H1 (cell line): ENCODE data around the gene CD7. TPM values are rescaled to one million over a fixed set of nuclear protein-coding genes. Genes with fewer than 3 reads are reported as not detected.

Experiments used
- BCL11A ChIP-seq, 2 experiments: IDR thresholded peaks; one replicate each; pipeline ENCODE4 v1.6.1; 2011; ENCODE audit warnings: low read depth in 2 of 2, low read length in 2 of 2, mild to moderate bottlenecking in 2 of 2
- CEBPB ChIP-seq: IDR thresholded peaks from 2 replicates; pipeline ENCODE4 v1.6.1; 2012; ENCODE audit warnings: low read depth, low read length
- KDM4A ChIP-seq: IDR thresholded peaks from one replicate; pipeline ENCODE4 v1.7.1; 2012; ENCODE audit warnings: low read depth, mild to moderate bottlenecking, moderate library complexity, low read length, inconsistent platforms; ENCODE audit not compliant: severe bottlenecking
- SAP30 ChIP-seq: fragments of 300-600 bp; sonication (generic); IDR thresholded peaks from 2 replicates; pipeline ENCODE4 v1.7.1; 2012; ENCODE audit warnings: low read length, moderate library complexity, mild to moderate bottlenecking, inconsistent platforms; ENCODE audit not compliant: insufficient read depth, insufficient replicate concordance
- SP1 ChIP-seq: IDR thresholded peaks from 2 replicates; pipeline ENCODE4 v1.6.1; 2011; ENCODE audit warnings: low read depth, low read length
- TAF7 ChIP-seq: optimal IDR thresholded peaks from 2 replicates; pipeline ENCODE3; 2011; ENCODE audit warnings: low read depth, mild to moderate bottlenecking, inconsistent platforms, low read length, moderate library complexity, borderline replicate concordance
- polyA plus RNA-seq, 7 experiments: library from polyadenylated mRNA; depleted of rRNA in 3 of 7; stranded (reverse) in 5 of 7; unstranded in 2 of 7; fragments of >200 nt in 5 of 7; fragments of 200-250 nt in 2 of 7; gene quantifications; 1 replicate in 5 of 7; 2 replicates in 1 of 7; 4 replicates in 1 of 7; pipeline versions ENCODE4 v1.2.1 to v1.2.3, GENCODE V29; 2011 to 2013; ENCODE audit warnings: missing spikeins in 2 of 7, mixed read lengths in 2 of 7
- total RNA-seq: library from RNA; stranded (reverse); fragmentation: NEBNext Ultra II Directional; extraction: Animal tissue kit (Norgen Biotek cat#: 25700); gene quantifications from 2 replicates; pipeline ENCODE4 v1.2.1, GENCODE V29; 2021

Gene CD7
- total and polyA plus RNA-seq, 2 of the 8 experiments (the other 6 are each of a cell fraction or from before 2014, with no cell fraction given) = 0.83 to 0.86 TPM

- TF ChIP-seq BCL11A (IDR thresholded peaks at IDR 0.05; ENCODE audit: low read depth in 2 of 2, low read length in 2 of 2) = no peak
- TF ChIP-seq KDM4A = no peak
- no peak for TF ChIP-seq SAP30
- TF ChIP-seq SP1 = no peak
- TF ChIP-seq TAF7 = no peak
- TF ChIP-seq CEBPB = no peak
Measured at GRCh38 chr17:82324566-82325285, 7.3 kb upstream of the CD7 start (continued).
